Central memory CD8-positive, alpha-beta T cell (primary cell): Measurements from ENCODE around the gene GNAO1.

Experiments used
- ATAC-seq: fragments of 150-1000 bp; cut with Tn5 transposase; replicated peaks from 2 replicates; pipeline ENCODE4 v1.10.0; 2022; ENCODE audit warnings: mild to moderate bottlenecking, moderate FRiP score, moderate number of reproducible peaks; ENCODE audit not compliant: poor library complexity, severe bottlenecking; ENCODE audit errors: extremely low read depth
- DNase-seq, 2 donors: peaks; one replicate each; pipeline ENCODE4 v3.0.0; 2021; ENCODE audit warnings: low spot score in 2 of 2
- H3K27ac Mint-ChIP-seq: one replicate; pipeline ENCODE4 v1.8.0; 2022; ENCODE audit warnings: low read depth, mild to moderate bottlenecking, moderate library complexity, mixed read lengths
- H3K27me3 Mint-ChIP-seq: one replicate; pipeline ENCODE4 v1.8.0; 2022; ENCODE audit warnings: mixed read lengths
- H3K36me3 Mint-ChIP-seq: one replicate; pipeline ENCODE4 v1.8.0; 2022; ENCODE audit warnings: mild to moderate bottlenecking, moderate library complexity, mixed read lengths; ENCODE audit not compliant: insufficient read depth
- H3K4me1 Mint-ChIP-seq: one replicate; pipeline ENCODE4 v1.8.0; 2022; ENCODE audit warnings: mixed read lengths
- H3K4me3 Mint-ChIP-seq: one replicate; pipeline ENCODE4 v1.8.0; 2022; ENCODE audit warnings: mild to moderate bottlenecking, moderate library complexity, mixed read lengths
- H3K9me3 Mint-ChIP-seq: one replicate; pipeline ENCODE4 v1.8.0; 2022; ENCODE audit warnings: mixed read lengths

The GNAO1 gene

GRCh38 chr16:56252835-56253234 lies 61.5 kb downstream of the GNAO1 start:
- DNase-seq (no peak), ATAC-seq (no peak)
- H3K4me1 Mint-ChIP-seq: peaks cover 34% of the 10 kb centered on the region
- no peak overlapping the region for H3K27ac Mint-ChIP-seq
- no peaks in the 10 kb centered on the region for H3K27me3 Mint-ChIP-seq
- no peak overlapping the region for H3K4me3 Mint-ChIP-seq
- peaks cover 2% of the 10 kb centered on the region for H3K36me3 Mint-ChIP-seq
- no peaks in the 10 kb centered on the region for H3K9me3 Mint-ChIP-seq

GRCh38 chr16:56255904-56256303 lies 64.6 kb downstream of the GNAO1 start:
- Mint-ChIP-seq H3K4me1 (peaks cover 47% of the 10 kb centered on the region), H3K4me3 (no peak overlapping the region), H3K36me3 (peaks cover 4% of the 10 kb centered on the region), H3K27ac (peak overlapping the region; percentile 38), H3K9me3 (no peaks in the 10 kb centered on the region), H3K27me3 (no peaks in the 10 kb centered on the region)
- DNase-seq: no peak
- no peak for ATAC-seq

- H3K9me3 Mint-ChIP-seq: no peaks in the 10 kb centered on the region
These were observed 66.0 kb downstream of the GNAO1 start for GRCh38 chr16:56257239-56257638.

GRCh38 chr16:56257666-56258342 lies 66.5 kb downstream of the GNAO1 start:
- H3K9me3 Mint-ChIP-seq: no peaks in the 10 kb centered on the region
- peak overlapping the region; percentile 53 for H3K27ac Mint-ChIP-seq
- ATAC-seq (no peak), DNase-seq (no peak)
- H3K36me3 Mint-ChIP-seq: peaks cover 4% of the 10 kb centered on the region
- H3K27me3 Mint-ChIP-seq: no peaks in the 10 kb centered on the region
- peaks cover 66% of the 10 kb centered on the region for H3K4me1 Mint-ChIP-seq
- H3K4me3 Mint-ChIP-seq: no peak overlapping the region

More at GRCh38 chr16:56257239-56257638, 66.0 kb downstream of the GNAO1 start:
- Mint-ChIP-seq H3K4me1 (peaks cover 60% of the 10 kb centered on the region), H3K4me3 (no peak overlapping the region), H3K36me3 (peaks cover 4% of the 10 kb centered on the region), H3K27me3 (no peaks in the 10 kb centered on the region), H3K27ac (peak overlapping the region; percentile 53)
- ATAC-seq (no peak), DNase-seq (no peak)

- Mint-ChIP-seq H3K27me3 (no peaks in the 10 kb centered on the region), H3K9me3 (no peaks in the 10 kb centered on the region), H3K27ac (peak overlapping the region; percentile 96), H3K4me1 (peaks cover 75% of the 10 kb centered on the region), H3K36me3 (peaks cover 7% of the 10 kb centered on the region), H3K4me3 (no peak overlapping the region)
- DNase-seq: no peak
- ATAC-seq: no peak
These were observed 67.5 kb downstream of the GNAO1 start for GRCh38 chr16:56258508-56259424.

DNA sequence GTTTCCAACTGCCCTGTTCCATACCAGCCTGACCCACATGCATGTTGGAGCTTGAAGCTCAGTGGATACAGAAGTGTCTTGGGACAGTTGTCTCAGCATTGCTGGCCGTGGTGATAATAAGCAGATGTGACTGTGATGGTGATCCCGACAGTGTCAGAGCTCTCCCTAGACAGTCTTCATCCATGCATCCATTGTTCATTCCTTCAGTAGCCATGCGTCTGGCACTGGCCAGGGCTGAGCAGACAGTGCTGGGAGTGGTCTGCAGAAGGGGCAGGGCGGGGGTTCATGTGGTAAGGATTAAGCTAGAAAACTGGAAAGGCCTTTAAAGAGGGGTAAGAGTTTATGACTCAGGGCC lies 68.1 kb downstream of the GNAO1 start:
- ATAC-seq (no peak), DNase-seq (no peak)
- Mint-ChIP-seq H3K36me3 (peaks cover 8% of the 10 kb centered on the region), H3K9me3 (no peaks in the 10 kb centered on the region), H3K4me1 (peaks cover 80% of the 10 kb centered on the region), H3K27me3 (no peaks in the 10 kb centered on the region), H3K4me3 (no peak overlapping the region), H3K27ac (peak overlapping the region; percentile 96)

- Mint-ChIP-seq H3K4me3 (no peak overlapping the region), H3K4me1 (peaks cover 78% of the 10 kb centered on the region), H3K27ac (peak overlapping the region; percentile 96), H3K36me3 (peaks cover 6% of the 10 kb centered on the region), H3K27me3 (no peaks in the 10 kb centered on the region), H3K9me3 (no peaks in the 10 kb centered on the region)
- DNase-seq (no peak), ATAC-seq (no peak)
These were observed 69.3 kb downstream of the GNAO1 start for GRCh38 chr16:56260378-56261160.

DNA sequence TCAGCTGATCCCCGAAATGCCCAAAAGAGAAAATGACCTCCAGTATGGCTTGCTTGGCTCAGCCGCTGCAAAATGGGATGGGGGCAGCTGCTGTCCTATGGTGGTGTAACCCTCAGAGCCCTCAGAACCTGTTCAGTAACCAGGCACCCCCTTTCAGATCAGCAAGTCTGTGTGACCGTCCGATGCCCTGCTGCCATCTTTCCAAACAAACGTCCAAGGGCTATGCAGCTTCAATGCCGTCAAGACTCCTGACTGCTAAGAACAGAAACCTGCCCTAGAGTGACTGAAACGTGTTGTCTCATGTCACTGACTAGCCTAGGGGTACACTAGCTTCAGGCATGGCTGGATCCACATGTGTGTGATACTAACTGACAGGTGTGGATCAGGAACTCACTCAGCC lies 70.4 kb downstream of the GNAO1 start:
- Mint-ChIP-seq H3K9me3 (no peaks in the 10 kb centered on the region), H3K4me3 (peak overlapping the region; percentile 63), H3K4me1 (peaks cover 78% of the 10 kb centered on the region), H3K27ac (peak overlapping the region; percentile 96), H3K27me3 (no peaks in the 10 kb centered on the region), H3K36me3 (peaks cover 6% of the 10 kb centered on the region)
- ATAC-seq (no peak), DNase-seq (no peak)

- H3K27me3 Mint-ChIP-seq: no peaks in the 10 kb centered on the region
- peak overlapping the region; percentile 63 for H3K4me3 Mint-ChIP-seq
- H3K9me3 Mint-ChIP-seq: no peaks in the 10 kb centered on the region
- DNase-seq: peak; percentile 35 to 73
- peaks cover 77% of the 10 kb centered on the region for H3K4me1 Mint-ChIP-seq
- peaks cover 7% of the 10 kb centered on the region for H3K36me3 Mint-ChIP-seq
- H3K27ac Mint-ChIP-seq: peak overlapping the region; percentile 96
- peak; percentile 96 for ATAC-seq
These were observed 70.9 kb downstream of the GNAO1 start for GRCh38 chr16:56262148-56262547.

GRCh38 chr16:56262551-56263245 lies 71.4 kb downstream of the GNAO1 start:
- Mint-ChIP-seq H3K4me1 (peaks cover 75% of the 10 kb centered on the region), H3K36me3 (peaks cover 8% of the 10 kb centered on the region), H3K4me3 (peak overlapping the region; percentile 63), H3K27ac (peak overlapping the region; percentile 96), H3K9me3 (no peaks in the 10 kb centered on the region), H3K27me3 (no peaks in the 10 kb centered on the region)
- DNase-seq (no peak), ATAC-seq (peak; percentile 16)

DNA sequence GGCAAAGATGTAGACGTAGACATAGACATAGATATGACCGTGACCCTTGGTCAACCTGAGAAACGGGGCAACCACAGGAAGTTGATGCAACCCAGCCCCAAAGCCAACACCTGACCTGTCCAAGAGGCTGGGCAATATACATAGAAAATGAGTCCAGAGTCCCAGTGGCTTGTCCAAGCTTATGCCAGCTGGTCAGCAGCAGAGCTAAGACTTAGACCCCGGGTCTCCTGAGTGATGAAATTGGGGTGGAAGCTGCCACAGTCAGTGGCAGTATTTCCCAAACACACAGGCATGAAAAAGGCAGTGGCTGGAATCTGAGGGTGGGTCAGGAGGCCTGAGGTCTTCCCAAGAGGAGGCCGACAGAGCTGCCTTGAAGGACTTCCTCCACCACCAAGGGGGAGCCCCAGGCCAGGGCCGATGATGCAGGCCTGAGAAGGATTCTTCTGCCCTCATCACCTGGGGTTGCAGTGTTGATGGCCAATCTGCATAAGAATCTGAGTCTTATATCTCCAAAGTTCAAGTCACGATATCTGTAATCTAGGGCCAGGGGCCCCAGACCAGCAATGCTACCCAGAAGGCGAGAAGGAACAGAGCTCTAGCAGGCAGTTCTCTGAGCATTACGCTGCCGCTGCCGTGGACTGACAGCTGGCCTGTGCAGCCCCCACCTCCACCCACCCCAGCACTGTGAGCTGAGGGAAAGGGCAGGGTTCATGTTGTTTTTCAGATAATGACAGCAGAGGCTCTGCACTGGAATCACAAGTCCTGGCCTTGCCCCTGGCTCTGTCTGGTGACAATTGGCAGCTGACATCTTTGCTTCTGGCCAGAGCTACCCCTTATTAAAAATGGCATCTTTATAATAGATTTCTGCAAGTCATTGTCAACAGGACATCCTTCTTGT lies 72.7 kb downstream of the GNAO1 start:
- ATAC-seq (no peak), DNase-seq (no peak)
- Mint-ChIP-seq H3K27me3 (no peaks in the 10 kb centered on the region), H3K9me3 (no peaks in the 10 kb centered on the region), H3K4me1 (peaks cover 80% of the 10 kb centered on the region), H3K27ac (peak overlapping the region; percentile 96), H3K4me3 (no peak overlapping the region), H3K36me3 (peaks cover 8% of the 10 kb centered on the region)
